Testis (tissue), 2 donors: ENCODE data around the gene ULBP2.
"Not testable (repeated sequence)": the region's sequence is repeated elsewhere in the genome, so short reads cannot be mapped to it uniquely, and the experiment has no call there.

Experiments used
- POLR2A ChIP-seq: fragments of 450-650 bp; IDR thresholded peaks from one replicate; pipeline ENCODE4 v1.6.1; 2017; ENCODE audit warnings: antibody characterized with exemption, mild to moderate bottlenecking, moderate library complexity
- TF ChIP-seq, protein P1 (sequence below), 3 experiments: fragments of 450-650 bp in 2 of 3; fragments of 200-600 bp in 1 of 3; sonication (generic) in 1 of 3; IDR thresholded peaks; one replicate each; pipeline ENCODE4 v1.5.1; 2016 to 2019; ENCODE audit warnings: antibody characterized with exemption in 3 of 3, mild to moderate bottlenecking in 2 of 3, moderate library complexity in 1 of 3

DNA sequence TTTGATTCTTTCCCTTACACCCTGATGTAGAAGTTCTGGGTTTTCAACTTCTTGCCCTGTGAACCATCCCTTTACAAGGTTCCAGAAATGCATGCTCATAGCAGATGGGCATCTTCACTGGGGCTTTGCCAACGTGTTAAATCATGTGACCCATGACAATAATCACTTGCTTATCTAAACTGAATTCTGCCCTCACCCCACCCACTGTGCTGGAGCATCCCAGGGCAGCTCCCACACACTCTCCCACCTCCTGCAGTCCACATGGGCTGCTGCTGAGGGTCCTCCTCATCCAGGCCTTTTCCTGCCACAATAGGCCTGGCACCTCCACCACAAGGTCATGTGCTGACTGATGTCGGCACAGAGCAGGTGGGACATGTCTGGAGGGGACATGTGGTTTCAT is 26.2 kb downstream of the ULBP2 start:
- TF ChIP-seq, protein P1, sequence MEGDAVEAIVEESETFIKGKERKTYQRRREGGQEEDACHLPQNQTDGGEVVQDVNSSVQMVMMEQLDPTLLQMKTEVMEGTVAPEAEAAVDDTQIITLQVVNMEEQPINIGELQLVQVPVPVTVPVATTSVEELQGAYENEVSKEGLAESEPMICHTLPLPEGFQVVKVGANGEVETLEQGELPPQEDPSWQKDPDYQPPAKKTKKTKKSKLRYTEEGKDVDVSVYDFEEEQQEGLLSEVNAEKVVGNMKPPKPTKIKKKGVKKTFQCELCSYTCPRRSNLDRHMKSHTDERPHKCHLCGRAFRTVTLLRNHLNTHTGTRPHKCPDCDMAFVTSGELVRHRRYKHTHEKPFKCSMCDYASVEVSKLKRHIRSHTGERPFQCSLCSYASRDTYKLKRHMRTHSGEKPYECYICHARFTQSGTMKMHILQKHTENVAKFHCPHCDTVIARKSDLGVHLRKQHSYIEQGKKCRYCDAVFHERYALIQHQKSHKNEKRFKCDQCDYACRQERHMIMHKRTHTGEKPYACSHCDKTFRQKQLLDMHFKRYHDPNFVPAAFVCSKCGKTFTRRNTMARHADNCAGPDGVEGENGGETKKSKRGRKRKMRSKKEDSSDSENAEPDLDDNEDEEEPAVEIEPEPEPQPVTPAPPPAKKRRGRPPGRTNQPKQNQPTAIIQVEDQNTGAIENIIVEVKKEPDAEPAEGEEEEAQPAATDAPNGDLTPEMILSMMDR (IDR thresholded peaks at IDR 0.05): not testable (repeated sequence)
- not testable (repeated sequence) for TF ChIP-seq POLR2A
